ENCODE measurements around the gene SPEF1. TPM values are rescaled to one million over a fixed set of nuclear protein-coding genes. Genes with fewer than 3 reads are reported as not detected.

SPEF1 gene
- polyA plus RNA-seq, 3 donors, result 1.3 to 2.0 (median 2.0) TPM

GRCh38 chr20:3751305-3751674 lies 30.0 kb downstream of the SPEF1 start:
- no peak for DNase-seq (ENCODE audit: low read depth in 3 of 3, low spot score in 2 of 3)

- no peak for DNase-seq (ENCODE audit: low read depth in 3 of 3, low spot score in 2 of 3)
Measured at GRCh38 chr20:3749689-3750531, 31.3 kb downstream of the SPEF1 start.

- DNase-seq (ENCODE audit: low read depth in 3 of 3, low spot score in 2 of 3), result no peak
Measured at GRCh38 chr20:3749087-3749688, 32.1 kb downstream of the SPEF1 start.

- DNase-seq (ENCODE audit: low read depth in 3 of 3, low spot score in 2 of 3), result no peak
Measured at GRCh38 chr20:3748073-3748472, 33.2 kb downstream of the SPEF1 start.

- DNase-seq (ENCODE audit: low read depth in 3 of 3, low spot score in 2 of 3), result no peak
Measured at GRCh38 chr20:3747471-3747870, 33.8 kb downstream of the SPEF1 start.

GRCh38 chr20:3745686-3746173 lies 35.5 kb downstream of the SPEF1 start:
- DNase-seq (ENCODE audit: low read depth in 3 of 3, low spot score in 2 of 3), result no peak

GRCh38 chr20:3744806-3745685 lies 36.2 kb downstream of the SPEF1 start:
- no peak for DNase-seq (ENCODE audit: low read depth in 3 of 3, low spot score in 2 of 3)

- no peak for DNase-seq (ENCODE audit: low read depth in 3 of 3, low spot score in 2 of 3)
Measured at GRCh38 chr20:3744037-3744436, 37.2 kb downstream of the SPEF1 start.

GRCh38 chr20:3743251-3743650 lies 38.0 kb downstream of the SPEF1 start:
- no peak for DNase-seq (ENCODE audit: low read depth in 3 of 3, low spot score in 2 of 3)

GRCh38 chr20:3741836-3742458 lies 39.3 kb downstream of the SPEF1 start:
- no peak for DNase-seq (ENCODE audit: low read depth in 3 of 3, low spot score in 2 of 3)

GRCh38 chr20:3740615-3741301 lies 40.5 kb downstream of the SPEF1 start:
- no peak for DNase-seq (ENCODE audit: low read depth in 3 of 3, low spot score in 2 of 3)

GRCh38 chr20:3739926-3740451 lies 41.3 kb downstream of the SPEF1 start:
- DNase-seq (ENCODE audit: low read depth in 3 of 3, low spot score in 2 of 3), result no peak

- DNase-seq (ENCODE audit: low read depth in 3 of 3, low spot score in 2 of 3), result no peak
Measured at GRCh38 chr20:3739054-3739925, 42.0 kb downstream of the SPEF1 start.

- no peak for DNase-seq (ENCODE audit: low read depth in 3 of 3, low spot score in 2 of 3)
Measured at GRCh38 chr20:3738111-3739053, 42.9 kb downstream of the SPEF1 start.

- no peak for DNase-seq (ENCODE audit: low read depth in 3 of 3, low spot score in 2 of 3)
Measured at GRCh38 chr20:3735768-3736167, 45.5 kb downstream of the SPEF1 start.

- DNase-seq (ENCODE audit: low read depth in 3 of 3, low spot score in 2 of 3), result no peak
Measured at GRCh38 chr20:3734111-3734843, 47.0 kb downstream of the SPEF1 start.

Measured in right renal cortex interstitium (tissue), 3 donors.